ENCODE data around the gene RABGAP1L.

The RABGAP1L gene

GRCh38 chr1:174657411-174657810 is 498.1 kb downstream of the RABGAP1L start:
- Histone ChIP-seq H3K4me1 (no peaks in the 10 kb centered on the region), H3K4me3 (ENCODE audit: low read depth, low read length) (no peak overlapping the region), H3K9me3 (no peaks in the 10 kb centered on the region), H3K27me3 (no peaks in the 10 kb centered on the region), H3K36me3 (no peaks in the 10 kb centered on the region)
- no peak for TF ChIP-seq CTCF (IDR thresholded peaks at IDR 0.05; ENCODE audit: low read depth, low read length)
- no peak for DNase-seq

GRCh38 chr1:174657893-174658292 is 498.6 kb downstream of the RABGAP1L start:
- no peaks in the 10 kb centered on the region for H3K4me1 ChIP-seq
- no peak overlapping the region for H3K4me3 ChIP-seq (ENCODE audit: low read depth, low read length)
- H3K36me3 ChIP-seq = no peaks in the 10 kb centered on the region
- TF ChIP-seq CTCF (IDR thresholded peaks at IDR 0.05; ENCODE audit: low read depth, low read length) = no peak
- H3K27me3 ChIP-seq = no peaks in the 10 kb centered on the region
- DNase-seq = no peak
- H3K9me3 ChIP-seq = no peaks in the 10 kb centered on the region

GRCh38 chr1:174659823-174660222 is 500.5 kb downstream of the RABGAP1L start:
- no peaks in the 10 kb centered on the region for H3K4me1 ChIP-seq
- no peak overlapping the region for H3K4me3 ChIP-seq (ENCODE audit: low read depth, low read length)
- H3K27me3 ChIP-seq = no peaks in the 10 kb centered on the region
- DNase-seq = no peak
- no peaks in the 10 kb centered on the region for H3K36me3 ChIP-seq
- H3K9me3 ChIP-seq = no peaks in the 10 kb centered on the region
- TF ChIP-seq CTCF (IDR thresholded peaks at IDR 0.05; ENCODE audit: low read depth, low read length) = no peak

DNA sequence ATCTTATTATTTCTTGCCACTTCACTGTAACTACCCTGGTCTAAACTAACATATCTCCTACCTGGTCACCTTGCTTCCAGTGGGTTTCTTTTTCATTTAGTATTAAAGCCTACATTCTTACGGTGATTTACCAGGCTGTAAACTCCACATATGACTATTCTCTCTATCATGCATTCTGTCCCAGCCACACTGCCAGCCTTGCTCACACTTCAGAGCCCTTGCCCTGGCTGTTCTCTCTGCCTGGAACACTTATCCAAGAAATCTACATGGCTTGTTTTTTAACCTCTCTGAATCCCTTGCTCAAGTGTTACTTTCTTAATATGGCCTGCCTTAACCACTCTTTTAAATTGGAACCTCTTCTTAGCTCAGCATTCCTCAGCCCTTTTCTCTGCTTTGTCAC is 501.2 kb downstream of the RABGAP1L start:
- Histone ChIP-seq H3K27me3 (no peaks in the 10 kb centered on the region), H3K36me3 (no peaks in the 10 kb centered on the region), H3K4me3 (ENCODE audit: low read depth, low read length) (no peak overlapping the region), H3K9me3 (no peaks in the 10 kb centered on the region), H3K4me1 (no peaks in the 10 kb centered on the region)
- TF ChIP-seq CTCF (IDR thresholded peaks at IDR 0.05; ENCODE audit: low read depth, low read length) = no peak
- no peak for DNase-seq

GRCh38 chr1:174663358-174663757 is 504.0 kb downstream of the RABGAP1L start:
- no peak for DNase-seq
- Histone ChIP-seq H3K36me3 (no peaks in the 10 kb centered on the region), H3K4me3 (ENCODE audit: low read depth, low read length) (no peak overlapping the region), H3K27me3 (no peaks in the 10 kb centered on the region), H3K9me3 (no peaks in the 10 kb centered on the region), H3K4me1 (no peaks in the 10 kb centered on the region)
- no peak for TF ChIP-seq CTCF (IDR thresholded peaks at IDR 0.05; ENCODE audit: low read depth, low read length)

- Histone ChIP-seq H3K4me1 (no peaks in the 10 kb centered on the region), H3K4me3 (ENCODE audit: low read depth, low read length) (no peak overlapping the region), H3K9me3 (no peaks in the 10 kb centered on the region), H3K27me3 (no peaks in the 10 kb centered on the region), H3K36me3 (no peaks in the 10 kb centered on the region)
- TF ChIP-seq CTCF (IDR thresholded peaks at IDR 0.05; ENCODE audit: low read depth, low read length) = no peak
- DNase-seq = no peak
Measured at GRCh38 chr1:174666248-174666647, 506.9 kb downstream of the RABGAP1L start.

Measured in BE2C (cell line).